Activated CD4-positive, alpha-beta T cell treated with anti-CD3 and anti-CD28 coated beads, Interleukin-2, amount 50 U/mL, for 48 hours (primary cell): ENCODE results near the gene SRR.
"Not testable (repeated sequence)": the region's sequence is repeated elsewhere in the genome, so short reads cannot be mapped to it uniquely, and the experiment has no call there.

Experiments
- DNase-seq, 2 experiments: peaks; one replicate each; pipeline ENCODE4 v3.0.0-alpha.2; 2020

Gene SRR

GRCh38 chr17:2303204-2304188 is at the start of gene SRR, which contains the start of gene SMG6:
Gene SRR, plus strand, starts transcription at chr17:2303950. Its CDS starts 11,611 bp downstream, at chr17:2315561.
Gene SMG6, minus strand, starts transcription at chr17:2303785. Its CDS starts 65 bp downstream, at chr17:2303720.
- DNase-seq: peak; percentile 94

GRCh38 chr17:2258830-2259229 is 44.9 kb upstream of the SRR start:
- DNase-seq: not testable (repeated sequence)

DNA sequence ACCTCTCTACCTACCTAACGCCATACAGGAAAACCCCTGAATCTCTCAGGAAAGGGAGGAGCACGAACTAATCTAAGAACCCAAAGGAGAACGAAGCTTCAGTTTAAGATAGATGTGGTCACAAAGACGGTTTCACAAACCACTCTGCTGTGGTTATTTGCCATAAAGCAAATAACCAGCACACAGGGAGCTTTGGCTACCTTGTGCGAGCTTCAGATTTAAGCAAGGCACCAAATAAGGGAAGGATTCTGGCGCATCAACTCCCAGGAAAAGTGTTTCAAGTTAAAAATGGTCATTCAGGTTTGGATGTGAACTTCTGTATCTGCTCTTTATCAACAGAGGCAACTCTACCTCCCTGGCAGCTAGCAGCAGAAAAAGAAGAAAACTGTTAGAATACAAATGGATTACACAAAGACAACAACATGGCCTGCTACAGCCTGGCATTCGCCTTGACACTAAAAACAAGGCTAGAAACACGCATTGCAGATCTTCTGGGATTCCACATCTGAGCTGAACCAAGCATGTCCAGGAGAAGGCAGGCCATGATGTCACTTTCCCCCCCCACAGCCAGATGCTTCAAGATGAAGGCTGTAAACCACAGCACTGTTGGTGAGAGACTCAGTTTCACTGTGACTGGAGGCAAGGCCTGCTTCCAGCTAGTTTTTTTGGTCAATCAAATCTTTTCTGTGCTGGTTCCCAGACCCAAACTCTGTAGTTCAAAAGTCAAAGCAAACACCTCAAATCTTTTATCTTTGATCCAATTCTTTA is 43.8 kb upstream of the SRR start:
- DNase-seq: peak; percentile 78 to 86

DNA sequence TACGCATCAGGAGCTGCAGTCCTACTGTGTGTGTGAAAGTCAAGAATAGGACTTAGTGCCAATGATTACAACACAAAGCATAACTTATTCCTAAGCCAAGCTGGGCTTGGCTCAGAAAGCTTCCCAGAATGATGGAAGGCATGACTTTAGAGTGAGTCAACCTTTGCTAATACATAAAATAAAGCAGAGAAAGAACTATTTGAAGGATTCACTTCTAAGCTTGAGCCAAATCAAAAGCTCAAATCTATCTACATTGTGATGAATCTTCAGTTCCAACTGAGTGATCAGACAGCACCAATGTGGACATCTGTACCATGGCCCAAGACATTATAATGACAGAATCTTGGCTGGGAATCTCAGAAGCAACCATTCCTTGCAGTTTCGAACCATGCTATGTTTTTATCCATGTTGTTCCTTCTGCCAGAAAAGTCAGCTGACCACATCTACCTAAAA is 41.6 kb upstream of the SRR start:
- DNase-seq: no peak

- DNase-seq: no peak
These were observed 40.3 kb upstream of the SRR start for GRCh38 chr17:2263183-2264066.

DNA sequence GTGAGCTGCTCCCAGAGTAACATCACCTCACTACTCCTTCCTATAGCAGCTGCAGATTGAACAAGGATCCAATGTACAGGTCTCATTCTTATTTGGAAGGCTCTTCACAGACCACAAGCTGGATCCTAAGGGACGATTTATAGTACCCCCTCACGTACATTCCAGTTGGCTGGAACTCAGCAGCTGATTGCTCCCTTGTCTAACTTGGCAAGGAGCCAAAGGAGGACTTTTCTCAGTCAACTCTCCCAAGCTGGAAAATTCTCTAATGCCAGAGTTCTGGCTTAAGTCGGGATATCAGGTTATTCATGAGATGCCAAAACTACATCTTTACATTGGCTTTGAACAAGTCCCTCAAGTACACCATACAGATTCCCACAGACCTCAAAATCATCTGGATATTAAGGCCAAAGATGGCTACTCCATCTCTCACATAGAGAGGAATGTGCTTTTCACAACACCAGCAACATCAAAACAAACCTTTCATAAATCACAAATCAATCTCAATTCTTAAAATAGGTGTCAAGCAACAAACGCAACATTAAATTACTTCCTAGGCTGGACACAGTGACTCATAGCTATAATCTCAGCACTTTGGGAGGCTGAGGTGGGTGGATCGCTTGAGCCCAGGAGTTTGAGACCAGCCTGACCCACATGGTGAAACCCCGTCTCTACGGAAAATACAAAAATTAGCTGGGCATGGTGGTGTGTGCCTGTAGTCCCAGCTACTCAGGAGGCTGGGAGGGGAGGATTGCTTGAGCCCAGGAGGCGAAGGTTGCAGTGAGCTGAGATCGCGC is 39.5 kb upstream of the SRR start:
- DNase-seq: no peak

GRCh38 chr17:2265166-2265565 is 38.6 kb upstream of the SRR start:
- not testable (repeated sequence) for DNase-seq

DNA sequence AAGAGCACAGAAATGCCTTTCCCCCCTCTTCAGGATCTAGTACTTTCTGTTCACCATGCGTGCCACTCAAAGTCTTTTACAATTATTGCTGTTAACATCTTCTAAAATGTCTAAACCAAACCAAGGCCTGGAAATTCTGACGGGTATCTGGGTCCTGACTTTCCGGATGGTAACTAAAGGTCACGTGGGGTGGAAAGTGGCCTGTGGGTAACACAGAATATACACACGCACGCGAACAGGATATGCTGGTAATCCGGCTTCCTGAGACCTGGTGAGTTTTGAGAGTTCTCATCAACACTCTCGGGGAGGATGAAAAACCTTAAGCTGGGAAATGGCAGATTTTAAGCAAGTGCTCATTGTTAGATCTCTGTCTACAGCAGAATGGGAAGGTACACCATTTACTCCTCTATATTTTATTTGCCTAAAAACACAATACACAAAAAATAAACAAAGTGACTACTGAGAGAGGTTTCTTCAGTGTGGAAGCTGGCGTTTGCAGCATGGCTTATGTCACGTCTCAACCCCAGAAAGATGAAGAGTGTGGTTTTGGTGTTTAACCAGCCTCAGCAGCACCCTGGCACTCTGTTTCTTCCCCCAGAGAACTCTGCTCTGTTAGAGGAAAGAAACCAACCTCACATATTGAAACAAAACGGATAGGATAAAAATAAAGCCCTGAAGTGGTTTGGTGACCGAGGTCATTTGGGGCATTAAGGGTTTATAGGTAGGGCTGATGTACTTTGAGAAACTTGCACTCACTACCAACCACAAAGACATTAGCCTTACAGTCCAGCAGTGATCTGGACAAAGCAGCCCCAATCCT is 37.5 kb upstream of the SRR start:
- peak; percentile 80 to 87 for DNase-seq

GRCh38 chr17:2266865-2267228 is 36.9 kb upstream of the SRR start:
- no peak for DNase-seq

- no peak for DNase-seq
These were observed 36.4 kb upstream of the SRR start for GRCh38 chr17:2267354-2267753.

- no peak for DNase-seq
These were observed 31.6 kb upstream of the SRR start for GRCh38 chr17:2271985-2272702.

DNA sequence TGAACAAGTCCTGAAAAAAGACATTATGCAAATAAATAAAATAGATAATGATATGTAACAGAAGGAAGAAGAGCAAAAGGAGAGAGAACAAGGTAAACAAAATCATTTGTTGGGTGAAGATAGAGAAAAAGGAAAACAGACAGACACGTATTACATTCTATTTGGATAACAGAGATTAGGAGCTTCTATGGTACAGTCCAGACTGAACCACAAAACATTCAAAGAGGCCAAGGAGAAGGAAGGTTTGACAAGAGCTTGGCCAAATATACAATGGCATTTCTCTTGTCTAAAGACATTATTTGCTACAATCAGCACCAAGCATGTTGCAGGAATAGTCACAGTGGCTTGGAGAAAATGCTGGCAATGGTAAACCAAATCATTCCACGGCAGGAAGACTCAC is 29.3 kb upstream of the SRR start:
- no peak for DNase-seq

DNA sequence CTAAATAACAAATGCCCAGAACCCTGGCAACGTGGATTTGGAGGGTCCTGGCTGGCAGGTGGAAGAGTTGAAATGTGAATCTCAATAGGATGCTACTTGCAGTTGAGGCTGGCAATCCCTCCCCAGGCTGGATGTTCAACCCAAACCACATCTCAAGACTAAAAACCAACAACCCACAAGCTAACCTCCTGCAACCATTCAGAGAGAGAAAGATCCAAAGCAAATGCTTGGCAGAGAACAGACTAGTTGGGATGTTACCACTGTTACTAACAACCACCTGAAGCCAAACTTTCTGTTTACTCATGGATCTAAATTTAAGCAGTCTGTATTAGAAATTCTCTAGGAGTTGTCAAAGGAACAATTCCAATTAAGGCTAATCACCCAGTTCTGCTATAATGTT is 28.0 kb upstream of the SRR start:
- no peak for DNase-seq

GRCh38 chr17:2277429-2278170 is 26.1 kb upstream of the SRR start:
- no peak for DNase-seq

DNA sequence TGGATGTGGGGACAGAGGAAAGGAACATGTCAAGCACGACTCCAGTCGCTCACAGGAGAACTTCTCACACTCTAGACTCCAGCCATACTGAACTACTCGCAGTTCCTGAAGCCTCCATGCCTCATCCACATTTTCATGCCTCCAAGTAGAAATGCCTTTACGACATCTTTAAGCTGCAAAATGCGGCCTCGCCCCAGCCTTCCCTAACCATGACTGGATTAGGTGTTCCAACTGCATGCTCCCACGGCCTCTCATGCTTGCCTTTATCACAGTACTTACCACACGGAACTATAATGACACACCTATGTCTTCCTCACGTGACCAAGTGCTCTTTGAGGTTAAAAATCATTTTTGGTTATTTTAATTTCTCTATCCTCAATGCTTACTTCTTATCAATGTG is 24.0 kb upstream of the SRR start:
- no peak for DNase-seq

DNA sequence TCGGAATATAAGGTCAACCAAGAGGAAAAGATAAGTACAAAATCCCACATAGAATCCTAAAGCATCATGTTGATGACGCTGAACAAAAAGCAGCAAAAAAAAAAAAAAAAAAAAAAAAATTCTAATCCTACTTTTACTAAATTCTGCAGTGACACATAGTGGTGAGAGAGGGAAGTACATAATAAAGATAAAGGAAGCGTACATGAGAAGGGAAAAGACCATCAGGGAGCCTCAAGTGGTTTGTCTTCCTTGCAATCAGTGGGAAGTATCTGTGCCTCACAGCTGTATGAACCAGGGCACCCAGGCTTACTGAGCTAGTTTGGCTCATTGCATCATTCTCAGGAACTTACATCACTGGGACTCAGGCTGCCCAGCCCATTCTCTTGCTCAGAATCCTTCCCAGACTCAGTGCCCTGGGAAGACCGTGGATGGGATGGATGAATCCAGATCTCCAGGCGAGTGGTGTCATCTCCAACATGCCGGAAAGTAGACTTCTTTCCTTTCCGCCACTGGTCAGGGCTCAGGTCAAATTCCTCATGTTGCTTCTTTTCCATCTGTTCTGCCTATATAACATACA is 21.4 kb upstream of the SRR start:
- no peak for DNase-seq

GRCh38 chr17:2283302-2283701 is 20.4 kb upstream of the SRR start:
- no peak for DNase-seq

GRCh38 chr17:2289878-2290478 is 13.8 kb upstream of the SRR start:
- DNase-seq: no peak

GRCh38 chr17:2292100-2292499 is 11.7 kb upstream of the SRR start:
- DNase-seq: no peak
